ENCODE results near the gene PLCXD3.

- TF ChIP-seq CTCF (optimal IDR thresholded peaks at IDR 0.05 in 1 of 3, IDR thresholded peaks at IDR 0.05 in 1 of 3, conservative IDR thresholded peaks at IDR 0.05 in 1 of 3; ENCODE audit: extremely low read depth in 1 of 3, insufficient read depth in 2 of 3, low read length in 3 of 3) (no peak), EZH2 (IDR thresholded peaks at IDR 0.05; ENCODE audit: low read length) (no peak)
Measured at GRCh38 chr5:41364346-41364745, 146.1 kb downstream of the PLCXD3 start.
